Glutamatergic neuron (in vitro differentiated cells): ENCODE measurements around the gene SLC28A3. TPM values are rescaled to one million over a fixed set of nuclear protein-coding genes. Genes with fewer than 3 reads are reported as not detected.

Experiments
- DNase-seq: peaks from one replicate; pipeline ENCODE4 v3.0.0; 2022
- H3K27ac Mint-ChIP-seq: one replicate; pipeline ENCODE4 v1.8.0; 2020; ENCODE audit warnings: mild to moderate bottlenecking, mixed read lengths, inconsistent platforms; ENCODE audit not compliant: unreplicated experiment
- H3K27me3 Mint-ChIP-seq: one replicate; pipeline ENCODE4 v1.8.0; 2020; ENCODE audit warnings: mild to moderate bottlenecking, moderate library complexity, mixed read lengths, inconsistent platforms; ENCODE audit not compliant: unreplicated experiment
- H3K36me3 Mint-ChIP-seq: one replicate; pipeline ENCODE4 v1.8.0; 2020; ENCODE audit warnings: mild to moderate bottlenecking, mixed read lengths, inconsistent platforms; ENCODE audit not compliant: unreplicated experiment
- H3K4me1 Mint-ChIP-seq: one replicate; pipeline ENCODE4 v1.8.0; 2020; ENCODE audit warnings: mild to moderate bottlenecking, low read depth, mixed read lengths, inconsistent platforms; ENCODE audit not compliant: unreplicated experiment
- H3K4me3 Mint-ChIP-seq: one replicate; pipeline ENCODE4 v1.8.0; 2020; ENCODE audit warnings: mild to moderate bottlenecking, mixed read lengths, inconsistent platforms; ENCODE audit not compliant: unreplicated experiment
- H3K9me3 Mint-ChIP-seq: one replicate; pipeline ENCODE4 v1.8.0; 2020; ENCODE audit warnings: mild to moderate bottlenecking, moderate library complexity, mixed read lengths, inconsistent platforms; ENCODE audit not compliant: unreplicated experiment
- CTCF ChIP-seq: fragments of 200-600 bp; sonication (generic); IDR thresholded peaks from one replicate; pipeline ENCODE4 v1.5.0; 2021; ENCODE audit not compliant: partially characterized antibody, unreplicated experiment
- total RNA-seq: library from RNA; stranded (reverse); fragmentation: NEBNext Ultra II Directional; extraction: Animal tissue kit (Norgen Biotek cat#: 25700); gene quantifications from one replicate; pipeline ENCODE4 v1.2.1, GENCODE V29; 2021; ENCODE audit not compliant: unreplicated experiment

SLC28A3 gene
- total RNA-seq, 1 donor from 2014 or later: not detected

GRCh38 chr9:84297162-84297821, 43.3 kb downstream of the SLC28A3 start:
- Mint-ChIP-seq H3K27ac (no peak overlapping the region), H3K36me3 (no peaks in the 10 kb centered on the region)
- DNase-seq: no peak

GRCh38 chr9:84296146-84296843, 44.3 kb downstream of the SLC28A3 start:
- Mint-ChIP-seq H3K9me3 (no peaks in the 10 kb centered on the region), H3K27ac (no peak overlapping the region), H3K36me3 (no peaks in the 10 kb centered on the region), H3K27me3 (no peaks in the 10 kb centered on the region), H3K4me1 (no peaks in the 10 kb centered on the region), H3K4me3 (no peak overlapping the region)
- no peak for TF ChIP-seq CTCF
- DNase-seq: no peak

More at GRCh38 chr9:84297162-84297821, 43.3 kb downstream of the SLC28A3 start:
- no peak for TF ChIP-seq CTCF
- Mint-ChIP-seq H3K4me1 (no peaks in the 10 kb centered on the region), H3K9me3 (no peaks in the 10 kb centered on the region), H3K27me3 (no peaks in the 10 kb centered on the region), H3K4me3 (no peak overlapping the region)

GRCh38 chr9:84294241-84294950, 46.2 kb downstream of the SLC28A3 start:
- no peak for TF ChIP-seq CTCF
- Mint-ChIP-seq H3K36me3 (no peaks in the 10 kb centered on the region), H3K27ac (no peak overlapping the region), H3K4me3 (no peak overlapping the region), H3K4me1 (no peaks in the 10 kb centered on the region), H3K27me3 (no peaks in the 10 kb centered on the region), H3K9me3 (no peaks in the 10 kb centered on the region)
- DNase-seq: no peak

- DNase-seq: no peak
- Mint-ChIP-seq H3K4me3 (no peak overlapping the region), H3K36me3 (no peaks in the 10 kb centered on the region), H3K27me3 (no peaks in the 10 kb centered on the region), H3K4me1 (no peaks in the 10 kb centered on the region), H3K27ac (no peak overlapping the region), H3K9me3 (no peaks in the 10 kb centered on the region)
- TF ChIP-seq CTCF: no peak
Observed at GRCh38 chr9:84293001-84293798, 47.4 kb downstream of the SLC28A3 start.
